Measurements from ENCODE around the gene BIN1. TPM values are rescaled to one million over a fixed set of nuclear protein-coding genes. Genes with fewer than 3 reads are reported as not detected.

The BIN1 gene
- total RNA-seq, 1 donor from 2014 or later: 45.2 TPM

GRCh38 chr2:127090281-127091120 is 16.5 kb downstream of the BIN1 start:
- DNase-seq: no peak

GRCh38 chr2:127089478-127090235 is 17.3 kb downstream of the BIN1 start:
- DNase-seq: no peak

- DNase-seq: no peak
These were observed 18.2 kb downstream of the BIN1 start for GRCh38 chr2:127088706-127089105.

DNA sequence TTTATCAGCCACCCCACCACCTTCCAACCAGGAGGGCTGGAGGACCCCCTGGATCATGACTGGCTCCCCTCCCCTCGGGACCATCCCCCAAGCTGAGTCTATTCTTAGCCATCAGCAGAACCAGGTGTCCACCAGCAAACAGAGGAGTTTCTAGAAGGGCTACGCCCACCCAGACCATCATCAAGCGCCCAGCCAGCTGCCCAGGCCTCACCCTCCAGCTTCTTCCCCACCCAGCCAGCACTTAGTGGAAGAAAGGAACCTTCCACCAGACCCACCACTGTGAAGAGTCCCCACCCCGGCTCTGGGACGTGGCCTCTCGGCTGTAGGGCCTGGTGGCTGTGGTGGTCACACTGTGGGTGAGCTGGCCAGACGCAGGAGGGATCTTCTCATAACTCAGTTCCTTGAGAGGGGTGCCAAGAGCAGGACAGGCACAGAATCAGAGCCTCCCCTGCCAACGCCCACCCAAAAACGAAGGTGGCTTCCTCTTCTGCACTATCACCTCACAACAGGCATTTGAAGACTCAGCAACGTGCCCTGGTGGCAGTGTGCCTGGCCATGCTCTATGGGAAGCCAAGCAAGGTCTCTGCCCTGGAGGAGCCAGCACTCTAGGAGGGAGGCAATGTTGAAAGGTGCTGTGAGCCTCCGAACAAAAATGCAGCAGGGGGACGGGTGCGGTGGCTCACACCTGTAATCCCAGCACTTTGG is 19.0 kb downstream of the BIN1 start:
- no peak for DNase-seq

DNA sequence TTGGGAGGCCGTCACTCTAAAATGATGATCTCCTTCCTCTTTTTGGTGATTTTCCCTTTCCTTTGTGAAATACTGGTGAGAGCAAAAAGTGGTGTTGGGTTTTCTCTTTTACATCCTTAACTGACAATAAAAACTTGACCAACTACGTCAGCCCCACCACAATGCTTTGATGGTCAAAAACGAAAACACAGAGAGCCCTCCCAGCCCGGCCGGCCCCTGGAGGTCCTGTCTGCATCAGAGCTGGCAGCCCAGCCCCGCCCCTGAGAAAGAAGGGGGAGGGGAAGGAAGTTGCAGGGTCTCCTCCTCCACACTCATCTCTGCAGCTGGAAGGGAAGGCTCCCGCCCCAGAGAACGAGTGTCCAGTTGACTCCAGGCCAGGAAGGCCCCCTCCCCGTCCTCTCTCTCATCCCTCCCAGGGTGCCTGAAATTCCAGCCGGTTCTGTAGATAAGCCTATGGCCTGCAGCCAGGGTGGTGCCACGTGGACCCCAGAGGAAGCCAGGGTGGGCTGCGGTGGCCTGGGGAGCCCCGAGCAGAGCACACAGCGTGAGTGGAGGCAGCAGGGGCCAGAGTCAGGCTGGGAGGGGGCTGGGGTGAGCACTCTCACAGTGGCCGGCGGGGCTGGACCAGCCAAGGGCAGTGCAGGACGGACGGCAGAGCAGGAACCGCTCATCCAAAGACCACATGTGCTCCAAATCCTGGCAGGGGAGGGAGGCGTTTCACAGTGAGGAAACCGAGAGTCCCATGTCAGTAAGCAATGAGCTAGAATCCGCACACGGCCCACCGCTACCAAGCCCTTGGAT is 19.8 kb downstream of the BIN1 start:
- no peak for DNase-seq

DNA sequence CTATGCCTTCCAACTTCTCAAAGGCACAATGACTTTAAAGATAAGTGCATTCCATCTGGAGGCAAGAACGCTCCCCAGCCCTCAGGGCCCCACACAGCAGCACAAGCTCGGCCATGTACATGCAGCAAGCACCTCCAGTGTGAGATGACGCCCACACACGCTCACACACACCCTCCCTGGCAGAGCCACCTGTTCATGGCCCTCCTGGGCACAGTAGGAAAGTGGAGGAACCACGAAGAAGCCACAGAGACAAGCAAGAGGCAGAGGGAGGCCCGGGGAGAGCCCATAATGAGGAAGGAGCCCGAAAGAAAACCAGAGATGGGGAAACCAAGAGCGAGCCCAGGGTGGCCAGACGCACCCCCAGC is 21.7 kb downstream of the BIN1 start:
- no peak for DNase-seq

GRCh38 chr2:127084611-127085316 is 22.2 kb downstream of the BIN1 start:
- DNase-seq: no peak

- DNase-seq: peak; percentile 76
These were observed 23.0 kb downstream of the BIN1 start for GRCh38 chr2:127083819-127084503.

DNA sequence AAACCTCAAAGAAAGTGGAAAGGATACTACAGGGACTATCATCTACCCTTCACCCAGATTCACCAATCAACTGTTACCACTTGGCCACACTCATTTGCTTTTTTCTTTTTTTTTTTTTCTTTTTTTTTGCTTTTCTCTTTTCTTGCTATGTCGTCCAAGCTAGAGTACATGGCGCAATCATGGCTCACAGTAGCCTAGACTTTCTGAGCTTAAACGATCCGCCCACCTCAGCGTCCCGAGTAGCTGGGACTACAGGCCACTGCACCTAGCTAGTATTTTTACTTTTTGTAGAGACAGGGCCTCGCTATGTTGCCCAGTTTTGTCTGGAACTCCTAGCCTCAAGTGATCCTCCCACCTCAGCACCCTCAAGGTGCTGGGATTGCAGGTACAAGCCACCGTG is 24.0 kb downstream of the BIN1 start:
- no peak for DNase-seq

DNA sequence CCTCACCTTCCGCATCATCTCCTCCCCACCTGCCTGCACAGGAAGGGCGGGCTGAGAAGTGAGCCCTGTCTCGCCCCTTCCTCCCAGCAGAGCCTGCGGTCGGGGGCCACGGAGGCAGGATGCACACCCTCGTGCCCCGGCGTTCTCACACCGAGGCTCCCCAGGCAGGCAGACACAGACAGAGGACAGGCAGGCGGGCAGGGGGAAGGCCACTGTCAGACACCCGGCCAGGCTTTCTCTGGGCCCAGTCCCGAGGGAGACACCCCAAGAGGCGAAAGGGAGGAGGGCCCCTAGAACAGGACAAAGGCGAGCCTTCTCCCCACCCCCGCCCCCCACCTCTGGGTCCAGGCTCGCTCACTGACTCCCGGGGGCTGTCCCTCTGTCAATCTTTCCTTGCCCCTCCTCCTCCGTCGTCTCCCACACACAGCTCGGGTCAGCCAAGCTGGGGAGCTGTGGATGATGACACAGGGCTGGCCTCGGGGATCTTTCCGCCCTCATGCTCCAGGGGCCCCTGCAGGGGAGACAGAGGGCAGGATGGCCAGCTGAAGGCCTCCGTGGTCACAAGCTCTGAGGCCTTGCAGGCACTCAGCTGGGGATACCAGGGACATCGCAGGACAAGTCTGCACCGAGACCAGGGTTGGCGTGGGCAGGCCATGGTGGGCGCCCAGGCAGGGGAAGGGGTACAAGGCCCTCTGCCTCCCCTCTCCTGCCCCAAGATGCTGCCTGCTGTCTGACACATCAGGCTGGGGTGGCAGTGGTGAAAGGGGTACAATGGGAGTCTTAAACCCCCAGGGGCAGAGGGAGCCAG is 24.9 kb downstream of the BIN1 start:
- DNase-seq: peak; percentile 84

GRCh38 chr2:127080938-127081755 is 25.8 kb downstream of the BIN1 start:
- peak; percentile 48 for DNase-seq

- no peak for DNase-seq
These were observed 26.6 kb downstream of the BIN1 start for GRCh38 chr2:127080226-127080937.

DNA sequence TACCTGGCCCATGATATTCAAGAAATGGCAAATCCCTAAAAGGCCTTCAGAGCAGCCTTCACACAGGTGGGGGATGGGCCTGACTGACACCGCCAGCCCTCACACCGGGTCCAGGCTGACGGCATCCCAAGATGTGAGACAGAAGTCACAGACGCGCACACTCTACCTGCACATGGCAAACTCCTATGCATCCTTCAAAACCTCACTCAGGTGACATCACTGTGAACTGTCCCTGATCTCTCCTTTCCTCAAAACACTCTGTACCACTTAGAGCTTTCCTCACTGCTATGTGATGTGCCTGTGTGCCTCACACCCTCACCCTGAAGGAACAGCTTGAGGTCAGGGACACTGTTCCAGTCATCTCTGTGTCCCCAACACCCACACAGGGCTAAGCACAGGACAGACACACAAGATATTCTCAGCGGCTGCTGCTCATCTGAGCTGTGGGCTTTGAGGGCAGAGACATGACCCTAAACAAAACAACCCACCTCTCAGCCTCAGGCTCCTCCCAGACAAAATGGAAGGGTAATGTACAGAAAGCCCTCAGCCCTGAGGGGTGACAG is 27.5 kb downstream of the BIN1 start:
- DNase-seq: no peak

- DNase-seq: no peak
These were observed 28.2 kb downstream of the BIN1 start for GRCh38 chr2:127078666-127079270.

- no peak for DNase-seq
These were observed 28.9 kb downstream of the BIN1 start for GRCh38 chr2:127078028-127078427.

DNA sequence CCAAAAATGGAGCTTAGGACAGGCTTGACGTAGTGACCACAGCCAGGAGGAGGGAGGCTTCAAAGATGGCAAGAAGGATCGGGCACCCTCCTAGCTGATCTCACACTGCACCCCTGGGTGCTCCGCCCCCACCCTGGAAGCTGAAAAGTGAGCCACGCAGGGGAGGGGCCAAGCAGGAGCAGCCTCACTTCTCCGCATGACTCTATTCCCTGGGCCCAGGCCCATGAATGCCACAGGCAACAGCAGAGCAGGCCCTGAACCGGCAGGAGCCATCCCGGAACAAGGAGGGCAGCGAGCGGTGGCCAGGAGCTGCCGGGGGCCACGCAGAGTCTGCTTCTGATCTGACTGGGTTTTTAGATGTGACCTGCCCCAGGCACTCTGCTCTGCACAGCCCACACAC is 30.0 kb downstream of the BIN1 start:
- DNase-seq: no peak

DNA sequence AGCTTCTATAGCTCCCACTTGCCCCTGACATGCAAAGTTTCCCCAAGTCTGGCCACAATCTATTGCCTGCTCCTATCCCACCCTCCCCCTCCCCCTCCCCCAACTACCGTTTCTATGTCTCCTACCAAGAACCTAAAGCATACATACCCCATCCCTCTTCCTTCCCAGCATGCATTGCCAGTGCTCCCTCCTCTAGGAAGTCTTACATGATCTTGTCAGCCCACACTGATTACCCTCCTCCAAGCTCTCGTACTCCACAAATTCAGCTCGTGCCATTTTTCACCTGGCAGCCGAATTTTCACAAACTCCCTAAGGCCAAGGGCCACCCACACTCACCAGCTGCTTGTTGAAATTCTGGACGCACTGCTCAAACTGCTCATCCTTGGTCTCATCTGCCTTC is 30.7 kb downstream of the BIN1 start:
- DNase-seq: no peak

GRCh38 chr2:127075821-127076220 is 31.1 kb downstream of the BIN1 start:
- DNase-seq: no peak

Data from occipital lobe (tissue), 2 donors.